Lung (tissue), 12 donors: ENCODE measurements around the gene IRF7. TPM values are rescaled to one million over a fixed set of nuclear protein-coding genes. Genes with fewer than 3 reads are reported as not detected.

Experiments used
- ATAC-seq: fragments of 200-7000 bp; cut with Tn5 transposase; one replicate; pipeline ENCODE4 v1.9.1; 2020; ENCODE audit warnings: moderate number of reproducible peaks; ENCODE audit not compliant: insufficient read depth, low FRiP score
- DNase-seq, 3 donors: peaks; one replicate each; pipeline ENCODE4 v3.0.0-alpha.2; 2013 to 2017
- H3K27ac ChIP-seq, 2 donors: one replicate each; pipeline ENCODE4 v1.5.1; 2013; ENCODE audit warnings: mild to moderate bottlenecking in 2 of 2, moderate library complexity in 2 of 2, control low read depth in 1 of 2, inconsistent platforms in 1 of 2, low read depth in 1 of 2, low read length in 1 of 2
- H3K27me3 ChIP-seq, 3 donors: one replicate each; pipeline ENCODE4 v1.5.1; 2013; ENCODE audit warnings: low read length in 2 of 3; ENCODE audit not compliant: control insufficient read depth in 3 of 3, insufficient read depth in 3 of 3
- H3K36me3 ChIP-seq, 4 donors: one replicate each; pipeline ENCODE4 v1.5.1; 2013; ENCODE audit warnings: low read length in 4 of 4, mild to moderate bottlenecking in 1 of 4, moderate library complexity in 1 of 4; ENCODE audit not compliant: control insufficient read depth in 4 of 4, insufficient read depth in 4 of 4
- H3K4me1 ChIP-seq, 5 donors: one replicate each; pipeline ENCODE4 v1.5.1; 2013; ENCODE audit warnings: low read length in 5 of 5, mild to moderate bottlenecking in 2 of 5, moderate library complexity in 1 of 5; ENCODE audit not compliant: control insufficient read depth in 5 of 5, insufficient read depth in 5 of 5
- H3K4me3 ChIP-seq: one replicate; pipeline ENCODE4 v1.5.1; 2013; ENCODE audit warnings: mild to moderate bottlenecking, control low read depth, moderate library complexity
- H3K9ac ChIP-seq, 2 donors: one replicate each; pipeline ENCODE4 v1.5.1; 2013; ENCODE audit warnings: low read length in 2 of 2, control low read depth in 1 of 2; ENCODE audit not compliant: insufficient read depth in 1 of 2
- H3K9me3 ChIP-seq, 4 donors: one replicate each; pipeline ENCODE4 v1.5.1; 2013; ENCODE audit warnings: low read length in 3 of 4, mild to moderate bottlenecking in 1 of 4, moderate library complexity in 1 of 4; ENCODE audit not compliant: control insufficient read depth in 4 of 4, insufficient read depth in 3 of 4
- CTCF ChIP-seq: IDR thresholded peaks from 2 replicates; pipeline ENCODE4 v1.5.1; 2012; ENCODE audit warnings: mild to moderate bottlenecking; ENCODE audit errors: control extremely low read depth, extremely low read depth
- WGBS, 2 donors: extraction: QIAGEN DNeasy Blood & Tissue Kit; methylation state at CpG; one replicate each; pipeline ENCODE4 v1.1.7; 2013; 5-methylcytosine and 5-hydroxymethylcytosine counted together
- polyA plus RNA-seq, 2 donors: library from polyadenylated mRNA; stranded (reverse); fragments of 200-250 nt; gene quantifications; one replicate each; pipeline ENCODE4 v1.2.1, GENCODE V29; 2013
- total RNA-seq, 2 donors: library from RNA; depleted of rRNA in 1 of 2; stranded (reverse); fragments of >200 nt in 1 of 2; gene quantifications; one replicate each; pipeline ENCODE4 v1.2.1, GENCODE V29; 2014 to 2021
- donor health status: control.
- donor health status: control.
- donor health status: Bipolar disorder and iron deficiency.
- donor health status: healthy.
- donor health status: DM: yes; HTN: yes; CAD: no.

IRF7 gene
- total and polyA plus RNA-seq, 4 donors: 24.7 to 68.3 (median 52.8) TPM

- 79 to 87% methylated on average over 13 to 14 of the region's 14 CpGs for WGBS, 2 donors
- H3K27me3 ChIP-seq: no peaks in the 10 kb centered on the region
- H3K9ac ChIP-seq: no peak overlapping the region
- H3K4me1 ChIP-seq: peaks cover 0 to 14% (median 9%) of the 10 kb centered on the region in 5 donors
- DNase-seq (no peak), ATAC-seq (no peak)
- no peak for TF ChIP-seq CTCF
- H3K4me3 ChIP-seq: no peak overlapping the region
- H3K27ac ChIP-seq: peak overlapping the region; percentile 28 to 98
- no peaks in the 10 kb centered on the region for H3K9me3 ChIP-seq
- H3K36me3 ChIP-seq: peaks cover 8 to 55% (median 15%) of the 10 kb centered on the region in 4 donors
These were observed 1.6 kb downstream of the IRF7 start for GRCh38 chr11:614021-614622.

- no peak for TF ChIP-seq CTCF
- peaks cover 0 to 14% (median 9%) of the 10 kb centered on the region in 5 donors for H3K4me1 ChIP-seq
- WGBS, 2 donors: 56 to 80% methylated on average over 29 to 36 of the region's 36 CpGs
- no peak overlapping the region for H3K4me3 ChIP-seq
- peak overlapping the region in 1 of 2 donors; percentile 98 for H3K27ac ChIP-seq
- no peaks in the 10 kb centered on the region for H3K27me3 ChIP-seq
- ATAC-seq (no peak), DNase-seq (peak in 2 of 3 donors; percentile 39 to 74)
- no peak overlapping the region for H3K9ac ChIP-seq
- no peaks in the 10 kb centered on the region for H3K9me3 ChIP-seq
- peaks cover 8 to 61% (median 18%) of the 10 kb centered on the region in 4 donors for H3K36me3 ChIP-seq
These were observed 2.3 kb downstream of the IRF7 start for GRCh38 chr11:613369-613968.

- no peak for TF ChIP-seq CTCF
- ATAC-seq: no peak
- Histone ChIP-seq H3K36me3 (peaks cover 8 to 64% (median 21%) of the 10 kb centered on the region in 4 donors), H3K4me1 (peaks cover 0 to 14% (median 9%) of the 10 kb centered on the region in 5 donors), H3K27me3 (no peaks in the 10 kb centered on the region), H3K27ac (peak overlapping the region in 1 of 2 donors; percentile 55), H3K9me3 (no peaks in the 10 kb centered on the region), H3K4me3 (no peak overlapping the region), H3K9ac (no peak overlapping the region)
- WGBS, 2 donors: 94 to 96% methylated on average over 10 of the region's 10 CpGs
- DNase-seq: no peak
These were observed 2.8 kb downstream of the IRF7 start for GRCh38 chr11:612961-613300.
